Measurements from ENCODE around the gene RNF167.

RNF167 gene

DNA sequence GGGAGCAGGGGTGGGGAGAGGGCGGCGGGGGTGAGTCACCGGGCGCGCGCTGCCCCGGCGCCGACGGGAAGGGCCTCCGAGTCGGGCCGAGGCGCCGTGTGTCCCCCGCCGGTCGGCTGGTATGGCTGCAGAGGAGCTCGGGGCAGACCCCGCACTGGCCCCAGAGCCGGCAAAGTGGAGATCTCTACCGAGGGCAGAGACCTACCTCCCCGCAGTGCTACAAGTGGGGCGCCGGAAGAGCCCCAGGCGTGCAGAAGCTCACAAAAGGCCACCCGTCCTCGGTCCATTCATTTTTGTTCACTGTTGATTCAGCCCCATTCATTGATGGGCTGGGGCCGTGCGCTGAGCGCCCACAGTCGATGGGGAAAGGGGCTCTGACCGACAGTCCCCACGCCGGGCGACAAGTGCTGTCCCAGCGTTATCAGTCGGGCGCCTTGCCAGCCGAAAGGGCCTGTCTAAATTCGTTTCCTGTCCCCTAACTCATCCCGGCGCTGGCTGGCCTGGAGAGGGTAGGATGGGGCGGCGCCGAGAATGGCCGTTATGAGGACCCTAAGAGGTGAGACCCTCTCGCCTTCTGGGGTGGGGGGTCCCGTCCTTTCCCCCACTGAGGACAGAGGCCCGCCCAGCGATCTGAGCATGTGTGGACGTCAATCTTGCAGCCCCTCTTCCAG, 10.1 kb downstream of the RNF167 start:
- DNase-seq (ENCODE audit: extremely low read depth in 1 of 2, low read depth in 1 of 2): no peak

DNA sequence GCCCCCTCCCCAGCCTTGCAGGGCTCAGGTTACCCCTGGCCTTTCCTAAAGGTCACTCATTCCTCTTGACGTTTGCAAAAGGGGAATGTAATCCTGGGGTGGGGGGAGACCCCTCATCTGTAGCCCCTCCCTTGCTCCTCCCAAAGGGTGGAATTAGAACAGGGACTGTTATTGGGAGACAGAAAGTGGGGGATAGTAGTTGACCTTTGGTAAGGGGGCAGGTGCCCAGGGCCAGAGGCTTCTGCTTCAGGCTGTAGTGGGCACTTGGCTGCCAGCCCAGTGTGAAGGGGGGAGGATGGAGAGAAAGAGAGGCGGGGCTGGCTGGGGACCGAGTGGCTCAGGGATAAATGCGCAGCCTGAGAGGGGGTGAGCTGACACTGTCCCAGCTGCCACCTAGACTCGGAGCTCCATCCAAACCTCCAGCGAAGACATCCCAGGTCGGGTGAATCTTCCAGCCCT, 10.7 kb downstream of the RNF167 start, which contains the start of gene ENO3:
Gene ENO3 (plus strand): TSS at position 374 of the 459 bp plus-strand sequence. CDS start 711 bp downstream, outside the sequence.
- no peak for DNase-seq (ENCODE audit: extremely low read depth in 1 of 2, low read depth in 1 of 2)

DNA sequence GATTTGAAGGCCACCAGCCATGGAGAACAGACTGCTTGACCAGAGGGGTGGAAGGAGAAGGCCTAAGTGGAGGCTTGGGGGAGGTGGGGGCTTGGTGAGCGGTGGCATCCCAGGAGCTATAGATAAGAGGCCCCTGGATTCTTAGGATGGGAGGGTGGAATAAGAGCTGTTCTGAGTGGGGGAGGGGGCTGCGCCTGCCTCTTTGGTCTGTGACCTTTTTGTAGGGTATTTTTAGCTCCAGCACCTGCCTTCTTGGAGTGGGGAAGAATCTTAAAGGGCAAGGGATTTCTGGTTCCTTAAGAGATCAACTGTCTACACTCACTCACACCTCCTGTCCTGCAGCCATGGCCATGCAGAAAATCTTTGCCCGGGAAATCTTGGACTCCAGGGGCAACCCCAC, 11.4 kb downstream of the RNF167 start:
- no peak for DNase-seq (ENCODE audit: extremely low read depth in 1 of 2, low read depth in 1 of 2)

DNA sequence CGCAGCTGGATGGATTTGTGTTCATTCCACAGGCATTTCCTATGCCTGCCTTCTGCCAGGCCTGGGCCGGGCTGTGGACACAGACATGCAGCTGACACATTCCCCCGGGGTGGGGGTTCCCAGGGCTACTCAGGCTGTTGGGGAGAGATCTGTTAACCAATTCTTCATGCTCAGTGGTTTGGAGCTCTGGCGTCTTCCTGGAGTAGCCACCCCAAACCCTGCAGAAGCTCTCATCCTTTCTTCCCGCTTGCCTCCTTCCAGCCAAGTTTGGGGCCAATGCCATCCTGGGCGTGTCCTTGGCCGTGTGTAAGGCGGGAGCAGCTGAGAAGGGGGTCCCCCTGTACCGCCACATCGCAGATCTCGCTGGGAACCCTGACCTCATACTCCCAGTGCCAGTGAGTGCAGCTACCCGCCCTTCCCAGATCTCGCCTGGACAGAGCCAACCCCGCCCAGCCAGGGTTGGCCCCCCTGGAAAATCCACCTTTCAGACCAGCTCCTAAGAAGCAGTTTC, 13.4 kb downstream of the RNF167 start:
- no peak for DNase-seq (ENCODE audit: extremely low read depth in 1 of 2, low read depth in 1 of 2)

DNA sequence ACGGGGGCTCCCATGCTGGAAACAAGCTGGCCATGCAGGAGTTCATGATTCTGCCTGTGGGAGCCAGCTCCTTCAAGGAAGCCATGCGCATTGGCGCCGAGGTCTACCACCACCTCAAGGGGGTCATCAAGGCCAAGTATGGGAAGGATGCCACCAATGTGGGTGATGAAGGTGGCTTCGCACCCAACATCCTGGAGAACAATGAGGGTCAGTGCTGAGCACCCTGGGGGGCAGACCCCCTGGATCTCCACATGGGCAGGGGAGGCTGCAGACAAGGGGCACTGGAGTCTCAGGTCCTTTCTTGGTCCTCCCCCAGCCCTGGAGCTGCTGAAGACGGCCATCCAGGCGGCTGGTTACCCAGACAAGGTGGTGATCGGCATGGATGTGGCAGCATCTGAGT, 15.0 kb downstream of the RNF167 start:
- no peak for DNase-seq (ENCODE audit: extremely low read depth in 1 of 2, low read depth in 1 of 2)

DNA sequence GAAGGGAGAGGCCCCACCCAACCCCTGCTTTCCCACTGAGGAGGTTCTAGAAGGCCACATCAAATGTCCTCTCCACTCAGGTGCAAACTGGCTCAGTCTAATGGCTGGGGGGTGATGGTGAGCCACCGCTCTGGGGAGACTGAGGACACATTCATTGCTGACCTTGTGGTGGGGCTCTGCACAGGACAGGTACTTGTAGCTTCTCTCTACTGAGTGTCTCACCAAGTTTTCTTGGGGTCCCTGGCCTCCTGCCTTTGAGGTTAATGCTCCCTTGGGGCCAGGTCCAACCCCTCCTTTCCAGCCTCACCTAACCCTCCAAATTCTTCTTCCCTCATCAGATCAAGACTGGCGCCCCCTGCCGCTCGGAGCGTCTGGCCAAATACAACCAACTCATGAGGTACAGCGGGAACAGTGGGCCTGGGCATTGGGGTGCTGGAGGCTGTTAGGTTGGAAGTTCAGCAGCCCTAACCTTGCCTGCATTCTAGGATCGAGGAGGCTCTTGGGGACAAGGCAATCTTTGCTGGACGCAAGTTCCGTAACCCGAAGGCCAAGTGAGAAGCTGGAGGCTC, 16.5 kb downstream of the RNF167 start:
- DNase-seq (ENCODE audit: extremely low read depth in 1 of 2, low read depth in 1 of 2): no peak

DNA sequence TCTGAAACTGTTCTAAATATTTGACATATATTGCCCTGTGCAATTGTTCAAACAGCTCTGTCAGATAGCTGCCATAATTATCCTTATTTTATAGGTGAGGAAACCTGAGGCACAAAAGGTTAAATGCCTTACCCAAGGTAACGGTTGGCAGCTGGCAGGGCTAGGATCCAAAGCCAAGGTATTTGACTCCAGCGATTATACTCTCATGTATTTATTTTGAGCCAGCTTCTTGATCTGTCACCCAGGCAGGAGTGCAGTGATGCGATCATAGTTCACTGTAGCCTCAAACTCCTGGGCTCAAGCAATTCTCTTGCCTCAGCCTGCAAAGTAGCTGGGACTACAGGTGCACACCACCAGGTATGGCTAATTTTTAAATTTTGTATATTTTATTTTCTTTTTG, 18.0 kb downstream of the RNF167 start:
- no peak for DNase-seq (ENCODE audit: extremely low read depth in 1 of 2, low read depth in 1 of 2)

DNA sequence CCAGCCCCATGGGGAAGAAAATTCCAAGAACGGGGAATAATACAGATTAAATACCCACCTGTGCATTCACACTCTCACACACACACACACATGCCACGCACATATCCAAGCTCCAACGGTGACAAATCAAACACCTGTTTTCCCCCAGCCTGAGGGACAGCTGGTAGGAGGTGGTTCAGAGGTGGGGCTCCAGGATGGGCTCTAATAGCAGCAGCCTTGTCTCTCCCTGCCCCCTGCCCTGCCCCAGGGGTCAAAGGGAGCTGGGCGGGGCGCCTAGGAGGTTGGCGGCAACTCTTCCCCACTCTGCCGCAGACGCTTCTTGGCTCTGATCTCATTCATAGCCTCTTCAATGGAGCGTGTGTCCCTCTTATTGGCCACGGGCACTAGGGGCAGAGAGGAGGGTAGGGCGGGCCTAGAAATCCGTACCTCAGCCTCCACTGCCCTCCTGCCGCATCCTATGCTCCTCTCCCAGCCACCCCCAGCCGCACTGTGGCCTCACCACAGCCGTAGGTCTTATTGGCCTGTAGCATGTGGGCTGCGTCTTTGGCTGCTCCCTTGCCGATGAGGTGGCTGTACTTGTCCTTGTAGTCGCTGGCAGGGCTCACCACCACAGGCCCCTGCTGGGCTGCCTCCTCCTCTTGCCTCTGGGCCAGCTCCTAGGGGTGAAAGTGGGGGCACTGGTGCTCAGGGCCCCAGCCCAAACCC, 19.3 kb downstream of the RNF167 start:
- DNase-seq (ENCODE audit: extremely low read depth in 1 of 2, low read depth in 1 of 2): no peak

DNA sequence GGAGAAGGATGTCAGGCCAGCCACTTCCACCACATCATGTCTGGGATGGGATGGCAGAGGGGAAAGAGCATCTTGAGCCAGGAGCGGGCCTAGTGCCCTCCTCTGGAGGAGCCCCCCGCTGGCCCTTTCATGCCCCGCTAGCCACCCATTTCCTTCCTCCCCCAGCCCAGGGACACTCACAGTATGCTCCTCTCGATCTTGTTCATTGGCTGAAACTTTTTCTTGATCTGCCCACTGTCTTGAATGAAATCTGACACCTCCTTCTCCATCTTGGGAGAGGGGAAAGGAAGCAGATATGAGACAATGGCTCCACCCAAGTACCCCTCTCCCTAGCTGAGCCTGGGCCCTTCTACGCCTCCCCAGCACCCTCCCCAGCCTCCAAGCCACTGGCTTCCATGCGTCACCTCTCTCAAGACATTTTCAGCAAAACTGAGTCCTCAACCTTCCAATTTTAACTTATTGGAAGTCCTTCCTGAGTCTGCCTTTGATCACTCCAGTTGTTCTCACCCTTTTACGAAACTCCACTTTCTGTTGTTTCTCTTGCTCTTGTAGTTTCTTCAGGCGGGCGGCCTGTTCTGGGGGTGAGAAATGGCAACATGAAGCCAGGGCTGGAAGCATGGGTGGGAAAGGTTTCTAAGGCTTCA, 20.3 kb downstream of the RNF167 start:
- DNase-seq (ENCODE audit: extremely low read depth in 1 of 2, low read depth in 1 of 2): no peak

DNA sequence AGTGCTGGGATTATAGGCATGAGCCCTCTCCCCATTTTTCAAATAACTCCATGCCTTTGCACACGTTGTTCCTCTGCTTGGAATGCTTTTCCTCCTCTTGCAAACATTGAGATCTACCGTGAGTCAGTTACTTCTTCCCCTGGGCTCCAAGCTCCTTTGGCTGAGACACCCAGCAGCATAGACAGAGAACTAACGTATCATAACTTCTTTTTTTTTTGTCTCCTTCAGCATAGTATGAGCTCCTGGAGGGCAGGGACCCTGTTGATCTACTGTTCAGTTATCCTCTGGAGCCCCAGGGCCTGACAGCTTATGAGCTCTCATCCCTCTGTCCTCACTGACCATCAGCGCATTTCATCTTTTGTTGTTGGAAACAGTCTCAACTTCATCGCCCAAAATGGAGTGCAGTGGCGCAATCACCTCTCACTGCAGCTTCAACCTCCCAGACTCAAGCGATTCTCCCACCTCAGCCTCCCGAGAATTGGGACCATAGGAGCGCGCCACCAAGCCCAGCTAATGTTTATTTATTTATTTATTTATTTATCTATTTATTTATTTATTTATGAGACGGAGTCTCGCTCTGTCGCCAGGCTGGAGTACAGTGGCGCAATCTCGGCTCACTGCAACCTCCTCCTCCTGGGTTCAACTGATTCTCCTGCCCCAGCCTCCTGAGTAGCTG, 25.4 kb downstream of the RNF167 start:
- DNase-seq (ENCODE audit: extremely low read depth in 1 of 2, low read depth in 1 of 2): no peak

DNA sequence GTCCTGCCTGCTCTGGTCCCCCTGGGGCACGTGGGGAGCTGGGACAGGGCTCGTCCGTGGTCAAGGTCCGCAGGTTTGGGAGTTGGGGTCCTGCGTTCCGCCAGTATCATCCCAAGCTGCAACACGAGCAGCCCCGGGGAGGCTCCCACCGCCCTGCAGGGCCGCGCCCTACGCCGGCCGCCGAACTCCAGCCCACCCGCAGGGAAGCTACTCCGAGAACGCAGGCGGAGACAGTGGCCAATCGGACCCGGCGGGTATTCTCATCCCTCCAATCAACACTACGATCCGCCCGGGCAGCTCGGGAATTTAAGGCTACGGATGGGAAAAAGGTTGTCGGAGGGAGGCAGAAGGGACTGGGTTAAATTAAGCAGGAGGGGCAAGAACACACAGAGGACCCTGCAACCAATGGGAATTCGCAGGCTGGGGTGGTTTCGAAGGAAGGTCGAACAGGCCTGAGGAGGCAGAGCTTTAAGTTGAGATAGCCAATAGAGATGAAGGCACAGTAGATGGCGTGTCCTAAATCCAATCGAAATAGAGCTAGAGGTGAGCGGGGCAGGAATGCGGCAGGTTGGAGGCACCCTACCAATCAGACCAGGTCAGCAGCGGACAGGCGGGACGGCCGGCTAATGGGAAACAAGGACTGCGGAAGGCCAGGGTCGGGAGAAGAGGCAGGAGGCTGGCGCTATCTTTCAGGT, 26.9 kb downstream of the RNF167 start:
- peak; percentile 82 to 92 for DNase-seq (ENCODE audit: extremely low read depth in 1 of 2, low read depth in 1 of 2)

DNA sequence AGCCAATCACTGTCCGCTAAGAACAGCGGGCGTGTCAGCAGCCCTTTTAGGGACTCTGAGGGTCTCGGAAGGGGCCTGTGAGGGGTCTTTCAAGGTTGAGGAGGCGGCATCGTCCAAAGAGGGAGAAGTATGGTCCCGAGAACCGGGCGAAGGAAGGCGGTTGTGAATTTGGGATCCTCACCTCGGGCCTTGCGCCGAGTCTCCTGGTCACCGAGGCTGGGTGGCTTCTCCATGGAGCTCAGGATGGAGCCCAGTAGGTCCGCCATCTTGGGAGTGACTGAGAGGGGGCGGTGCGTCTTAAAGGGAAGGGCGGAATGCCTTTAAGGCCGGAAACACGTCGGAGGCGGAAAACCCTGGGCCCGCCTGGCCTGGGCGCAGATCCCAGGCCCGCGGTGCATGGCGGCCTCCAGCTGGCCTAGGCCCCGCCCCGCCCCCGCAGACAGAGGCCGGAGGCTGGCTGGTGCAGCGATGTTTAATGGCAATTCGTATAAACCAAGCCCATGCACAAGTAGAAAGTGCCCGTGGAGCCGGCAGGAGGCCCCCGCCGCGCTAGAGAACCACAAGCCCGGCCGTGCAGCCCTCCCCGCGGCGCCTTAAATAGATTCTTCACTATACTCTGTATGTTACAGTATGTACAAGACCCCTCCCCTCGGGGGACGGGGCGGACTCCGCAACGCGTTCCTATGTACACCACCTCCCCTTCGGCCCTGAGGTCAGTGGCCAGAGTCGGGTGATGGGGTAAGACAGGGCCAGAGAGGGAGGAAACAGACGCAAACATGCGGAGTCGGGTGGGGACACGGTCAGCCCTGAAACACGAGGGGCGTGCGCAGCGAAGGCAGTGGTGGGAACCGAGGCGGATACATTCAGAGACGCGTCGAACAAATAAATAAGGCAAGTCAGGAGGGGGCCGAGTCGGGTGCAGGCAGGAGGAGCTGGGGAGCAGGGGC, 27.7 kb downstream of the RNF167 start, which contains the start of gene SPAG7:
Gene SPAG7 (minus strand): TSS at position 279 of the 947 bp plus-strand sequence. CDS start 13 bp downstream, at position 266.
- DNase-seq (ENCODE audit: extremely low read depth in 1 of 2, low read depth in 1 of 2): peak; percentile 81 to 86

DNA sequence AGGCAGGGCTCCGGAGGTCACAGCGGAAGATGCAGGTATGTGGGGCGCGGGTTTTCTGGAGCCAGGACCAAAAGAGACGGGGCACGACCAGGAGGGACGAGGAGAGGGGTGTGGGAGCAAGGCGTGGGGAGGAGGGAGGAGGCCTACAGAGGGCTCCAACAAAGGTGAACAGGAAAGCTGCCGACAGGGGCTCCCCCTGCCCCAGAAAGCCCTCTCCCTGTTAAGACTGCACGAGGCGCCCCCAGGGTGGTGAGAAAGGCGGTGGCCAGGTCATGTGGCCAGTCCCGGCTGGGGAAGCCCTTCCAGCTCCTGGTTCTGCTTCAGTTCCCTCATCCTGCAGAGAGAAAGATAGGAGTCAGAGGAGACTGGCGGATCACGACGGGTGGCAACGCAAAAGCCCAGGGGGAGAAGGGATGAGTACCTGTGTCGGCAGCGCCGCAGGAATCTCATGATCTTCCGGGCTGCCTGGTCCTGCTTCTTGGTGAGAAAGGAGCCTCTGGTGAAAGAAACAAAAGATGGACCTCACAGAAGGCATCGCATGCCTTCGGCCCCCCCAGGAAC, 28.5 kb downstream of the RNF167 start:
- no peak for DNase-seq (ENCODE audit: extremely low read depth in 1 of 2, low read depth in 1 of 2)

DNA sequence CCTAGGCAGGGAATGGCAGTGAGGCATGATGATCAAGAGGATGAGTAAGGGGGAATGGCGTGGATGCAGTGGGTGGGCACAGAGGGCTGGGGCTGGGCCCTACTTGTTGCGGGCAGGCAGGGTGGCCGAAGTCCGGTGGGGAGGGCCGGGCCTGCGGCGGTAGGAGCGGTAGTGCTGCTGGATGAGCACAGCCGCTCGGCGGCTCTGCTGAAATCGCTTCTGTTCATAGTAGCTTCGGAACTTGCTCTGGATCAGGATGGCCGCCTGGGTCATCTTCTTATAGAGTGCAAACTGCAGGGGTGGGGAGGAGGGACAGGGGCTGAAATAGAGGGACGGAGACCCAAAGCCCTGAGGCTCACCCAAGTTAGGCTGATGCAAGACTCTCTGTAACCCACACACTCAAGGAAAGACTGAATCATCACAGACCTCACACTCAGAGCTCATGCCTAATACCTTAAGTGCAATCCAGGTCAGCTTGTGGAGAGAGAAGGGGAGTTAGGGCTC, 29.0 kb downstream of the RNF167 start:
- DNase-seq (ENCODE audit: extremely low read depth in 1 of 2, low read depth in 1 of 2): no peak

DNA sequence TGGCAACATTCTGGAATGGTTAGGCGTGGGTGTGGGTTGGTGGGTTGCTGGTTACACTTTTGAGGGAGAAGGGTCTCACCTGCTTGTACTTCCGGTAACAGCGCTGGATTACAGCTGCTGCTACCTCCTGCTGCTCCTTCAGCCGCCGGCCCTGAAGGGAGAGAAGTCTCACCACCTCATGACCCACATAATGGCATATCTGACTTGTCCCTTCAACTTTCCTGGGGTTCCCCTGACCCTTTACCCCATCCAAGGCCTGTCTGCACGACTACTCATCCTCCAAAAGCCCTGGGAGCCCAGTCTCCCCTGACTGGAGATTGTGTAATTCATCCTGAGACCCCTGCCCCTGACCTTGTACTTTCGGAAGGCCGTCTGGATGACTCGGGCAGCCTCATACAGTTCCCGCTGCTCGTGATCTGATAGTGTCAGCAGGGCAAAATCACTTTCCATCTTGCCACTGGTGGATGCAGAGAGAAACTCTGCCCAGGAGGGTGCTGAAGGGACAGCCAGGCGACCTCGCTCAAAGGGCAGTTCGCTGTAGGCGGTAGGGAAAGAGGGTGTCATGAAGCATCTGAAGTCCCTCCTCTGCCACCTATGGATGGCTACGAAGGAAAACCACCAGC, 29.6 kb downstream of the RNF167 start:
- no peak for DNase-seq (ENCODE audit: extremely low read depth in 1 of 2, low read depth in 1 of 2)

DNA sequence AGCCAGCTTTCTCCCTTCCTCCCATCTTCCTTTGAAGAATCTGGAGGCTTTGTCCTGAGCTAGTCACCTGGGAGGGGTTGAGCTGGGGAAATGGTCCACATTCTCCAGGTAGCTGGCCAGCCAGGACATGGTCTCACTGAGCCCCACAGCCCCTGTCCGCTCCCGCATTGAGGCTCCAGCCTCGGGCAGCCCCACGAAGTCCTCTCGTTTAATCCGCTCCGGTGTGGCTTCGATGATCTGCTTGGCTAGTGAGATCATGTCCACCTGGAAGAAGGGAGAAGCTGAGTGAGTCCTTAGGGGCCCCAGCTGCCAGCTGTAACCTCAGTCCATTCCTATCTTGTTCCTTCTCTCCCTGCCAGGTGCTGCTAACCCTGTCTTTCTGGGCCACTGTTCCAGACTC, 30.2 kb downstream of the RNF167 start:
- DNase-seq (ENCODE audit: extremely low read depth in 1 of 2, low read depth in 1 of 2): no peak

DNA sequence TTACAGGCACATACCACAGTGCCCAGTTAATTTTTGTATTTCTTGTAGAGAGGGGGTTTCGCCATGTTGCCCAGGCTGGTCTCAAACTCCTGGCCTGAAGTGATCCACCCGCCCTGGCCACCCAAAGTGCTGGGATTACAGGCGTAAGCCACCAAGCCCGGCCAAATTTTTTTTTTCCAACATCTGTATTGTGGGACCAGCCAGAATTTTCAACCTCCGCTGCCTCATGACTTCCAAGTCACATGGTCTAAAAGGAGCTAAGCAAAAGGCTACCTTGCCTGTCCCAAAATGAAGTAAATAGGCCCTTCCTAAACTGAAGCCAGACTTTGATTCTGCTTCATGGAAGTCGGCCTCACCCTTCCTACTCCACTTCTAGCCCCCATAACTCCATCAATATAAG, 31.8 kb downstream of the RNF167 start:
- no peak for DNase-seq (ENCODE audit: extremely low read depth in 1 of 2, low read depth in 1 of 2)

DNA sequence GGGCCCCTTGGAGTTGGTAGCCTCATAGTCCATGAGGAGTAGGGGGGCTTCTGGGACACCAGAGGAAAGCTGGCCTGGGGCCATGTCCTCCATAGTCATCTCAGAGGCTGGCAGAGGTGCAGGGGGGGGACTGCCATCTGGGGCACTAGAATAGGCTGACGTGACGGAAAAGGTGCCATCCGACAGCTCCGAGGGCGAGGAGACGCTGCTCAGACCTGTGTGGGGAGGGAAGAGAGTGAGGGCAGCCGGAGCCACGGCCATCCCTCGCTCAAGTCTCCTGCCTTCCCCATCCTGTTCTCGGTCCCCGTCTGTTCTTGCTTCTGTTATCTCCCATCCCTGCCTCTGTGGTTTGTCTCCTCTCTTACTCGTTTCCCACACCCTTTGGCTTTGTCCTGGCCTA, 32.3 kb downstream of the RNF167 start:
- no peak for DNase-seq (ENCODE audit: extremely low read depth in 1 of 2, low read depth in 1 of 2)

Measured in activated CD8-positive, alpha-beta memory T cell treated with anti-CD3 and anti-CD28 coated beads for 1 hour (primary cell).